Ecto neural progenitor cell (in vitro differentiated cells): Measurements from ENCODE around the gene STARD10.
"Not testable (repeated sequence)": the region's sequence is repeated elsewhere in the genome, so short reads cannot be mapped to it uniquely, and the experiment has no call there.

ENCODE experiments used
- DNase-seq: peaks from one replicate; pipeline ENCODE4 v3.0.0-alpha.2; 2018; ENCODE audit warnings: low spot score

Gene STARD10

DNA sequence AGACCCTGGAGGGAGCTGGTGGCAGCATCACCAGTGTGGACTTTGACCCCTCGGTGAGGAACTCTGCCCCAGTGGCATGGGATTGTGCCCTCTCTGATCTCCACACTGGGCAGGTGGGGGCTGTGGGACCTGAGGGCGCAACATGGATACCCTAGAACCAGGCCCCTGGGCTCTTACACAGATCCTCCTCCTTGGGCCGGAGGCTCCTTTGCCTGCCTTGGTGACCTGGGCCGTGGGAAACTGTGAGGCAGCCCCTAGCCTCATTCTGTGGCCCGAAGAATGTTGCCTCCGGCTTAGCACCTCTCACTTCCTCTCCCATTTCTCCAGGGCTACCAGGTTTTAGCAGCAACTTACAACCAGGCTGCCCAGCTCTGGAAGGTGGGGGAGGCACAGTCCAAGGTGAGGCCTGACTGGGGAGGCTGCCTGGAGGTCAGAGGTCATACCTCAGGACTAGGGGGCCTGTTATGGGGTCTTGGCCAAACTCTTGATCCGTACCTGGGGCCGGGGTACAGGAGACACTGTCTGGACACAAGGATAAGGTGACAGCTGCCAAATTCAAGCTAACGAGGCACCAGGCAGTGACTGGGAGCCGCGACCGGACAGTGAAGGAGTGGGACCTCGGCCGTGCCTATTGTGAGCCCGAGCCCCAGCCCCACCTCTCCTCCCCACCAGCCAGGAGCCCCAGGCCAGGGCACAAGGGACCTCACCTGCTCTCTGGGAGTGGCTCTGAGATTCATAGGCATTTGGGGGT lies 32.5 kb upstream of the STARD10 start:
- no peak for DNase-seq

DNA sequence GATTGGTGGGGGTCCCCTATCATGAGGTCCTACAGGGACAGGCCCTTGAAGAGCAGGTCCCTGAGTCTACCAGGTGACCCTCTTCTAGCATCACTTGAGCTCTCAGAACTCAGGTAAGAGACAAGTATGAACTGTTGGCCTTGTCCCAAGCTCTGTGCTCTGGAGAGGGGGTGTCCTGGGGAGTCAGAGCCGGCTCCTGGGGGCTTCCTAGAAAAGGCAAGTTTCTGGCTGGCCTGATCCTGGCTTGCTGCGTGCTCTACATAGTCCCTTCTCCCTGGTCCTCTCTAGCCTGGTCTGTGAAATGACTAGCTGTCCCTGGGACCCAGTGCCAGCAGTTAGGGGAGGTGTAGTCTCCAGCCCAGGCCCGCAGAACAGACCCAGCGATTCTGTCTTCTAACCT lies 31.8 kb upstream of the STARD10 start:
- no peak for DNase-seq

DNA sequence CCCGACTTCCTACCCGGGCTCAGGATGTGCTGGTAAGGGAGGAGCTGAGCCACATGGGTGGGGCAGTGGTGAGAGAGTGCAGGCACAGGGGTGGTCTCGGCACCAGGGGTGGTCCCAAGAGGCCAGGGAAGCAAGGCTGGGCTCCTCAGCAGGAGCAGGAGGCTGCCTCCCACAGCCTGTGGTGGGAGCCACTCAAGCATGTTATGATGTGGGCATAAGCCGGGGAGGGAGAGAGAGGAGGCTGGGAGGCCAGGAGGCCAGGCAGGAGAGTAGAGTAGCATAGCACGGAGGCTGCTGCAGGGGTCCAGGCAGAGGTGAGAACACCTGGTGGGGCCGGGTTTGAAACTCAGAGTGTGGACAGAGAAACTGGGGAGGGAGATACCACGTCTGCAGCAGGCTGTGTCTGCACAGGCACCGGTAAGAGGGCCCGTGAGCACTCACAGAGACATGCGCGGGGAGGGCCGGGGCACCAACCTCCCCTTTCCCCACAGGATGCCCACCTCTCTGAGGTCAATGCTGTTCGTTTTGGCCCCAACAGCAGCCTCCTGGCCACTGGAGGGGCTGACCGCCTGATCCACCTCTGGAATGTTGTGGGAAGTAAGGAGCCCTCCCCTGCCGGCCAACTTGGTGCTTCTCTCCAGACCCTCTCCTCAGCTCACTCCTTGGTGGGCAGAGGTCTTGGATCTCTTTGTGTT lies 31.1 kb upstream of the STARD10 start:
- no peak for DNase-seq

DNA sequence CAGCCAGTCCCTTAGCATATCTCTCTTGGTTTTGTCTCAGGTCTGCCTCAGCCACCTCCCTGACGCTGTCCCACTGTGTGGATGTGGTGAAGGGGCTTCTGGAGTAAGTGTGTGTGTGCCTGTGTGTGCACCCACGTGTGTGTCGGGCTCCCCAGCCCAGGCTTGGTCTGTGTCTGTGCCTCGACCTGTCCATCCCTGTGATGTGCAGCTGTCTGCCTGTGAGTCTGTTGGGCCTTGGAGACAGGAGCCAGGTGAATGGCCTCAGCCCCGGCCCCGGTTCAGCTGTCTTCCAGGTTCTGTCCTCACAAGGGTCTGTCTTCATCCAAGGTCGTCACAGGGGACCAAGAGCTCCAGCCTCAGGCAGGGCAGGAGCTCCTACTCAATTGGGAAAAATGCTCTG lies 30.2 kb upstream of the STARD10 start:
- DNase-seq, result no peak

DNA sequence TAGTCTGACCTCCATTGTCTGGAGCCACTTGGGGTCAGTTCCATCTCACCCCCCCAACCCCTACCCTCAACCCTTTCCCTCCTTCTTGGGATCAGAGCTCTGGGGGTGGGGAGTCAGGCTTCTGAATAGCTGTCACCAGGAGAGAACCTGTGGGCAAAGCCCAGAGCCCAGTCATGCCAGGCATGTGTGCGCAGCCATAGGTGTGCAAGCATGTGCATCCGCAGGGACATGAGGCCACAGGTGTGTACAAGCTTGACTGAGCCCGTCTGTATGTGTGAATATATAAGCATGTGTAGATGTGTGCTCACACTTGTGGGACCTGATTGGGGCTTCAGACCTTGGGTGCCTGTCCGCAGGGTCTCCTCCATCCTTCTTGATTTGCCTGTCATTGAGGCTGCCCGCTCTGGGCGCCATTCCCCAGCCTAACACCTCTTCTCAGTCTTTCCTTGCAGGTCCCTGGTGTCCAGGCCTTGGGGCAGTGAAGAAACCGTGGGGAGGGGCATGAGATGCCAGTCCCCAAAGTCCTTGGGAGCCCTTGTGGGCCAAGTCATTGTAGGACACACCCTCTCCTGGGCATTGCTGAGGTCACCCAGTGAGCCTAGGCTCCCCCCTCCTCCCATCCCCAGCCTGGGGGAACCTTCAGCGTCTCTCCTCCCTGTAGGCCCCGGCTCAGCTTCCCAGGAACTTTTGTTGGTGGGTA lies 29.4 kb upstream of the STARD10 start:
- DNase-seq, result peak; percentile 46

DNA sequence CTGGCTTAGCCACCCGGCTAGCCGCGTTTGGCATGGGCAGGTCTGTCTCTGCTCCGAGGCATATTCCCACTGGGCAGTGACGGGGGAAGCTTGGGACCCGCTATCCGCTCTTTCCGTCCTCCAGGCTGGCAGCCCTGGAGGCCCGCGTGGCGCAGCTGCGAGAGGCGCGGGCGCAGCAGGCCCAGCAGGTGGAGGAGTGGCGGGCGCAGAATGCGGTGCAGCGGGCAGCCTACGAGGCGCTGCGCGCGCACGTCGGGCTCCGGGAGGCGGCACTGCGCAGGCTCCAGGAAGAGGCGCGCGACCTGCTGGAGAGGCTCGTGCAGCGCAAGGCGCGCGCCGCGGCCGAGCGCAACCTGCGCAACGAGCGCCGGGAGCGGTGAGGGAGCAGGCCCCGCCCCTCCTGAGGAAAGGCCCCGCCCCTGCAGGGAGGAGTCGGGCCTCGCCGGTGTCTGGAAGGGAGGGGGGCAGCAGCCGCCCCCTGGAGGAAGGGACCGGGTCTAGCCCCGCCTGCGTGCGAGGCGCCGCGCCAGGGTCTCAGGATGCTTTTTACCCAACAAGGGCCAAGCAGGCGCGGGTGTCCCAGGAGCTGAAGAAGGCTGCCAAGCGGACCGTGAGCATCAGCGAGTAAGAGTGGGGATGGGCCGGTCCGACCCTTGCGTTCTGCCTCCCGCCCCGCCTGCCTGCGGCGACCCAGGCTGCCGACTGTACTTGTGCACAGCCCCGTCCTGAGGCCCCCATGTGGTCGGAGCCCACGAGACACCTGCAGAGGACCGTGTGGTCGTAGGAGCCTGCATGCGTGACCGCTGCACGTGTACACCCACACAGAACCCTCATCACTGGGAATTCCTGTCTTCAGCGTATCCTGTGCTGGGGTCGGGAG lies 28.3 kb upstream of the STARD10 start:
- peak; percentile 97 for DNase-seq

DNA sequence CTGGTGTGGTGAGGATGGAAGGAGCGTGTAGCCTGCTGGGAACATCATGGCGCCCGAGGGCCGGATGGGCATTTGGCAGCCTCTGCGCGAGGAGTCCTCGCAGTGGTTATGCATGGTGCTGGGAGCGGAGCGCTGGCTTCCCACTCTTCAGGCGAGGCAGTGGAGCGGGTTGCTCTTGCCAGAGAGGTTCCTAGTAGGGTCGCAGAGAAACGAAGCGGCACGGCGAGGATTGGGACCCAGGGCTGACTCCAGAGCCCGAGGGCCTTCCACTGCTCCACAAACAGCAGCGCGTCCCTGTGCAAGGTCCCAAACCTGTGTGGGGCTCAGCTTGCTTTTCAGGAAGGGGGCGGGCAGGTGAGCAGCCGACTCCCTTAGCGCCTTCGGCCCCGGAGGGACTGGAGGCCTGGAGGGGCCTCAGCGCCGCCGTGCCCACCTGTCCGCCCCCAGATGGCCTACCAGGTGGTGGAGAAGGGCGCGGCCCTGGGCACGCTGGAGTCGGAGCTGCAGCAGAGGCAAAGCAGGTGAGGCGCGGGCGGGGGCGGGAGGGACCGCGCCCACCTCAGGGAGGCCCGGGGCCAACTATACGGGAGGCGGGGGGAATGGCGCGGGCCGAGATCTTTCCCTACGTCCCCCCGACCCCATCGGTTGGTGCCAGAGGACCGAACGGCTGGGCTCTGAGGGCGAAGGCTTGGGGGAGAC lies 27.5 kb upstream of the STARD10 start:
- DNase-seq, result no peak

DNA sequence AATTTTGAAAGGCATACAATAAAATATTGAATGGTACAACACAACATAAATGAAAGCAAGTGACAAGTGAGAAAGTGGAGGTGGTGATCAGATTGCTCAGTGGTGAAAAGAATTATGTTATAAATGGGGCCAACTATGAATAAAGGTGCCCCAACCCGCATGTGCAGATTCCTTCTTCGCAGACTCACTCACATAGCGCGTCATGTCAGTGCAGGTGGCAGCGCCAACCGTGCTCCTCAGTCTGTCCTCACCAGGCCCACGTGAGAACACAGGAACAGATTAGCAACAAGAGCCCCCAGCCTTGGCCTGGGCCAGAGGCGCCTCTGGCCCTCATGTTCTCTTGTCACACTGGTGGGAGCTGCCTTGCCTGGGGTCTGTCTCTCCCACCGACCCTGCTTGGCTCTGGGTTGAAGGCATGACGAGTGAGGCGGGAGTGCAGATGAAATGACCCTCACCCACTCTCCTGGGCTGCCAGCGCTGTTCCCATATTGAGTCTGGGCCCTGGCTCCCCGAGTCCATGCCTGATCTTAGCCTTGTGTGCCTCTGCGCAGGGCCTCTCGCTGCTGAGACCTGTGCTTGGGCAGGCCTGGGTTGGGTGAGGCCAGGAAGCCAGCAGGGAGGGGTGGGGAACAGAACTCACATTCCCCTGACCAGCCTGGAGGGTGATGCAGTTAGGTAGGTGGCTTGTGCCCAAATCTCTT lies 26.7 kb upstream of the STARD10 start:
- DNase-seq, result no peak

DNA sequence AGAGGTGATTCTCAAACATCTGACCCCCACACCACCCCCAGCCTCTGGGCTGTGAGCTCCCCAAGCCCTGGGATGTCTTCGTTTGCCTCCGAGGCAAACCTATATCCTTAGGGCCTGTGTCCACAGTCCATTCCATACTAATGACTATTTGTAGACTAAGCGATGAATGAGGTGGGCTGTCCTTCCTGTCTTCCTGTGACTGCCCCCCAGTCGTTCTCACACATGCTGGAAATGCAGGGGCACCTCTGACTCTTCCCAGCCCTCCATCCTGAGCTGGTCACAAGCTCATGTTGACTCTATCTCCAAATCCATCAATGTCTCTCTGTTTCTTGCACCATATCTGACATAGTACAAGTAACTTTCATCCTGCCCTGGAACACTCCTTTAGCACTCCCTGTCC lies 25.1 kb upstream of the STARD10 start:
- DNase-seq, result no peak

DNA sequence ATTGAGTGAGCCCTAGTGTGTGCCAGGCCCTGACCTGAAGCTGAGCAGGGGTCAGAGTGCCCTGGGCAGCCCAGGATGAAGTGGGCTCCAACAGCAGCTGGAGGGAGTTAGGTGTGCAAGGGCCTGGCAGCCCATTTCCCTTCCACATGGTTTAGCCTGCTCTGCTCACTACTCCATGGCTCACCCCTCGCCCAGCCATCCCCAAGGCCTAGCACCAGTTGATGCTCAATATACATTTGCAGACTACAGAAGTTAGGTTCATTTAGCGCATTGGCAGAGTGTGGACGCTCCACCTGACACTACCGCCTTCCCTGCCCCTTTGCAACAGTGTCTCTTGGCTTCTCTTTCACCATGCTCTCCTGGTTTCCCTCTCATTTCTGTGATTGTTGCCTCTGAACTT lies 24.1 kb upstream of the STARD10 start:
- no peak for DNase-seq

DNA sequence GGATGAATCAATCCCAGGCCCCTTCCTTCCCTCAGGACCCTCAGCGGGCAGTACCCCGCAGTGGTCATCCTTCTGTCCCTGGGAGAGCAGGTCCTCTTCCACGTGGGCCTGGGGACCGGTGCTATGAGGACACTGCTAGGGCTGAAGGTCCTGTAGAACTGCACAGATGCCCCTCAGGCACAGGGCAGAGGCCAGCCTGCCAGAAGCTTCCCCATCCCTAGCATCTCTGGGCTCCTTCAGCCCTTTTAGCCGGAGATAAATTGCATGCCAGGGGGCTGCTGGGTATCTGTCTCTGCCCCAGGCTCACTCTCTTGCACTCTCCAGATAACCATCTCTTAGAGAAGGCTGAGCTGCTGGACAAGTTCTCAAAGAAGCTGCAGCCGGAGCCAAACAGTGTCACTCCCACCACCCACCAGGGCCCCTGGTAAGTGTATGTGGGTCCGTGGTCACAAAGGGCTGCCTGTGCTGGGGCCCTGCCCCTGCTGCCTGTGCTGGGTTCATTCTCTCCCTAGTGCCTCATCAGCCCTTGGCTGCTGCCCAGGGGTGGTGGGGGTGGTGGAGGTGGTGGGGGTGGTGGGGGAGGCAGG lies 22.6 kb upstream of the STARD10 start:
- peak; percentile 46 for DNase-seq

DNA sequence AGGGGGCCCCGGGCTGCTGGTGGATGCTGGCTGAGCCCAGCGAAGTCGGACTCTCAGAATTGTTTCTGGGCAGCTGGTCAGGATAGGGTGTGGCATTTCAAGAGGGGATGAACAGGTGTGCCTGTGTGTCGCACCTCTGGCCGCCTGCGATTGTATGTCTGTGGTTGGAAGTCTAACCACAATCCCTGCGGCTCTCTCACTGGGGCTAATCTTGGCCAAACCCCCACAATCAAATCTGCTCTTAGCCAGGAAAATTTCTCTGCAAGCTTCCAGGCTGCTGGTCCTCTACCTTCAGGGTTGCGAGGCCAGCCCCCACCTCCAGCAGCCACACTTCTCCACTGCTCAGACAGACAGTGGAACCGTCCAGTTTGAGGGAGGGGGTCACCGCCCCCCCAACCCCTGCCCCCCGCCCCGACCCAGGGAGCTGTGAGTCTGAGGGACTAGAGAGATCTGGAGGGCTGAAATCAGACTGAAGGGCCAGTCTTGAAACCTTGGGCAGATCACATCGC lies 21.3 kb upstream of the STARD10 start:
- DNase-seq, result no peak

DNA sequence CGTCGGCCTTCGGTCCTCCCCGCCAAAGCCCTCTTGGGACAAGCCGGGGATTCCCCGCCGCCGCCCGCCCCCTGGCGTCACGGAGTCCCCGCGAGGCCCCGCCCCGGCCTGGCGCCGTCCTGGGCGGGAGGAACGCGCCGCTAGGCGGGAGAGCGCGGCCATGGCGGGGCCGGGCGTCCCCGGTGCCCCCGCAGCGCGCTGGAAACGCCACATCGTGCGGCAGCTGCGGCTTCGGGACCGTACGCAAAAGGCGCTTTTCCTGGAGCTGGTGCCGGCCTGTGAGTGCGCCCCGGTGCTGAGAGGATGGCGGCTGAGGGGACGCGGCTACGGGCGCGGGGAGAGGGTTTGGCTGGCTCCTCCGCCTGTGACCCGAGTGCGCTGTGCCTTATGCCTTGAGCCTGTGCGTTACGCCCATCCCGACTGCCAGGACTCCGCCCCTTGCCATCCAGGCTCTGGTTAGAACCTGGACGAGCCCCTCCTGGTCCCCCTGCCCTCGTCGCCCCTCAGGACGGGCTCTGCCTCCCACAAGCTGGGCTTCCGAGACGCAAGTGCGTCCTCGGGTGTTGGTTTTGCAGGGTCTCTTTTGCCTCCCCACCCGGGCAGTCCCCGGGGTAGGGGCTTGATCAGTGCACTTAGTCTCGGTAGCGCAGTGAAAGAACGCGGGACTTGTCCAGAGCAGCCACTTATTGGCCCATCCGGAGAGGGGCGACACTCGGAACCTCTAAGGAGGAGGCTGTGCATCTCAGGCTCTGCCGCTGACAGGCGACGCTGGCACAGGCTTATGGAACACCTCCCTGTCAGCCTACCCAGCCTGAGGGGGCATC lies 20.7 kb upstream of the STARD10 start, which contains the start of gene ATG16L2:
Gene ATG16L2 (plus strand): TSS at position 126 of the 824 bp plus-strand sequence. CDS start 35 bp downstream, at position 161.
- DNase-seq, result peak; percentile 93

DNA sequence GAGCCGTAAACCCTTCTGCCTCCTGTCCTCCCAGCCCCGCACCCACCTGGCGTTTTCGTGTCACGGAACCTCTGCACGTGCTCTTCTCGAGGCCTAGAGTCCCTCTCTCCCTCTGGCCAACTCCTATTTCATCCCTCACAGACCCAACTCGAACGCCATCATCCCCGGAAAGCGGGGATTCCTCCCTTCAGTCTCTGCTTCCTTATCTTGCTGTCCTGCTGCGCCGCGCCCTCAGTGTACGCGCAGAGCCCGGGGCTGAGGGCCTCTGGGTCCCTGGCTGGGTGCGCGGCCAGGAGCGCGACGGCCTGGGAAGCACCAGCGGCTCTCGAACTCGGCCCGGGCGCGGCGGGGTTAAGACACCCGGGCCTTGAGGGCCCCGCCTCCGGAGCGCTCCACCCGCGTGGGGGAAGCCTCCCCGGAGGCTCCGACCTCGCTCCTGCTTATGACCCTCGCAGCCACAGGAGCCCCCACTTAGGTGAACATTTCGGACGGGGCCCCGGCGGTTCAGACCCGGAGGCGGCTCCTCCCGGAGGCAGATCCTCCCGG lies 20.0 kb upstream of the STARD10 start:
- no peak for DNase-seq

DNA sequence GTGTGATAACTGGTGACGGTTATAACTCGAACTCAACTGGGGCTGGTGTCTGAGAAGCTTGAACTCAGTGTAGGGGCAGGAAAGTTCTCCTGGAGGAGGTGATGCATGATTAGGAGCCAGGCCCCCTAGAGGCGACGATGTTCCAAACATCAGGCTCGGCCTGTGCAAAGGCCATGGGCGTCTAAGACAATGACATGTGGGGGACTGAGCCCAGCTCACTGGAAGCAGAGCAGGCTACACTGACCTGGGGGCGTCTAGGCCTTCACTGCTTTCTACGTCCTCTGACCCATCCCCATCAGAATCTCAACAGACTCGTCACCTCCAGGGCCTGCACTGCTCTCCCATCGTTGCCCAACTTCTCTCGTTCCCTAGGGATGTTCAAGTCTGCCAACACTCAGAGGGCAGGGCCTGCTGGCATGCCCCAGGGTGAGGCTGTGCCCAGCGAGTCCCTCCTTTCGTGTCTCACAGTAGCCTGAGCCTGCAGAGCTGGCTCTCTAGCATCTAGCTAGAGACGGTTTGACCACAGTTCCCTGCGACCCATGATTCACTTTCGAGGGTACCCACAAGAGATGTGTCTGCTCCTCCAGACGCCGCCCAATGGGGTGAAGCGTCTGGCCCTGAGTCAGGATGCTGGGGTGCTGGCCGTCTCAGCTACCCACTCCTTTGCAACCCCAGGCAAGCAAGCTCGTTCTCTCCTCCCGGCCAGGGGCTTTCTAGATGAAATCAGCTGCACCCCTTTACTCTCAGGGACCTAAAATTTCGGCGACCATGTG lies 19.3 kb upstream of the STARD10 start:
- peak; percentile 71 for DNase-seq

DNA sequence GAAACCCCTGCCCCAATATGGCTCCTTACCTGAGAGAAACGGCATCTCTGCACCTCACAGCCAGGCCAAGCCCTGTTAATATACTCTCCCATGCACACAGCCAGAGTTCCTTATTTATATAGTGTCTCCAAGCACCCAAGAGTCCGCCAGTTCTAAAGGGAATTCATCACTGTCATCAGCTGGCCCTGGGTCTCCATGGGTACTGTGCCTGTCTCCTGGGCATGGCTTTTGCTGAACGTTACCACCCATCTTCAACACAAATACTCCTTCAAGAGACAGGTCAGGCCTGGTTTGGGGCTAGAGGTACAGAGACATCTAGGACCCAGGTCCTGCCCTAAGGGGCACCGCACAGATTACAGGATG lies 18.7 kb upstream of the STARD10 start:
- DNase-seq, result no peak

DNA sequence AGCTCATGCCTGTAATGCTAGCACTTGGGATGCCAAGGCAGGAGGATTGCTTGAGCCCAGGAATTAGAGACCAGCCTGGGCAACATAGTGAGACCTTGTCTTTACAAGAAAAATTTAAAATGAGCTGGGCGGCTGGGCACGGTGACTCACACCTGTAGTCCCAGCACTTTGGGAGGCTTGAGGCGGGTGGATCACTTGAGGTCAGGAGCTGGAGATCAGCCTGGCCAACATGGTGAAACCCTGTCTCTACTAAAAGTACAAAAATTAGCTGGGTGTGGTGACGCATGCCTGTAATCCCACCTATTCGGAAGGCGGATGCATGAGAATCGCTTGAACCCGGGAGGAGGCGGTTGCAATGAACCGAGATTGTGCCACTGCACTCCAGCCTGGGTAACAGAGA lies 17.8 kb upstream of the STARD10 start:
- not testable (repeated sequence) for DNase-seq

DNA sequence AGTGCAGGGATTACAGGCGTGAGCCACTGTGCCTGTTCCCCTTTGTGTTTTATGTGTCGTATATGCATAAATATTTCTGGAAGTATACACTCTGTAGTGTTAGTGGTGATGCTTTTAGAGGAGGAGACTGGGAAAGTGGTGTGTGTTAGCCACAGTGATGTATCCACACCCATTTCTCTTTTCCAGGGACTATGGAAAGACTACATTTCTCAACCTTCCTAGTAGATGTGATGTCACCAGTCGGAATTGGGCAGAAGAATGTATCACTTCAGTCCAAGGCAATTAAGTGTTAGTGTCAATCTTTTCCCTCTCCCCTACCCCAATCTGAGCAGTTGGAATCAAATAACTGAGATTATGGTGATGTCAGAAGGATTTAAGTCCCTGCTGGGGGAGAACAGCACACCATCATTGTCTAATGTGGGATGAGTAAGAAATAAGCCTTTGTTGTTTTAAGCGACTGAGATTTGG lies 14.5 kb upstream of the STARD10 start:
- DNase-seq, result no peak
